Heart right ventricle (tissue), 16 donors: ENCODE data around the gene CLCNKA. TPM values are rescaled to one million over a fixed set of nuclear protein-coding genes. Genes with fewer than 3 reads are reported as not detected.

ENCODE experiments used
- ATAC-seq, 8 donors: fragments of 200-7000 bp; cut with Tn5 transposase; one replicate each; pipeline ENCODE4 v1.9.1; 2020; ENCODE audit warnings: mild to moderate bottlenecking in 8 of 8, moderate library complexity in 8 of 8, moderate number of reproducible peaks in 1 of 8
- DNase-seq, 2 donors: peaks; one replicate each; pipeline ENCODE4 v3.0.0-alpha.2; 2020
- H3K27ac ChIP-seq, 10 donors: fragments of 200-600 bp; sonication (generic) in 2 of 10; one replicate each; pipeline versions ENCODE4 v1.5.0 to v1.8.0; 2020 to 2022; ENCODE audit warnings: mild to moderate bottlenecking in 3 of 10
- H3K27me3 ChIP-seq, 7 donors: fragments of 200-600 bp; one replicate each; pipeline ENCODE4 v1.8.0; 2021 to 2022; ENCODE audit warnings: mild to moderate bottlenecking in 2 of 7
- H3K36me3 ChIP-seq, 9 donors: fragments of 200-600 bp; sonication (generic) in 1 of 9; one replicate each; pipeline versions ENCODE4 v1.5.0 to v1.8.0; 2020 to 2022; ENCODE audit warnings: mild to moderate bottlenecking in 2 of 9
- H3K4me1 ChIP-seq, 9 donors: fragments of 200-600 bp; sonication (generic) in 1 of 9; one replicate each; pipeline versions ENCODE4 v1.5.0 to v1.8.0; 2020 to 2022; ENCODE audit warnings: mild to moderate bottlenecking in 4 of 9
- H3K4me3 ChIP-seq, 10 donors: fragments of 200-600 bp; sonication (generic) in 2 of 10; one replicate each; pipeline versions ENCODE4 v1.5.0 to v1.8.0; 2020 to 2022; ENCODE audit warnings: mild to moderate bottlenecking in 7 of 10, moderate library complexity in 2 of 10
- H3K9me3 ChIP-seq, 11 donors: fragments of 200-600 bp in 10 of 11; sonication (generic) in 2 of 11; one replicate each; pipeline versions ENCODE4 v1.5.0 to v1.8.0; 2013 to 2022; ENCODE audit warnings: mild to moderate bottlenecking in 2 of 11, control low read depth in 1 of 11, moderate library complexity in 1 of 11
- CTCF ChIP-seq, 9 donors: fragments of 200-600 bp; sonication (generic) in 2 of 9; IDR thresholded peaks; one replicate each; pipeline versions ENCODE4 v1.5.0 to v1.8.0; 2021 to 2022; ENCODE audit warnings: antibody characterized with exemption in 9 of 9, mild to moderate bottlenecking in 5 of 9, moderate library complexity in 1 of 9
- whole genome bisulfite sequencing, 2 donors: extraction: QIAGEN DNeasy Blood & Tissue Kit; methylation state at CpG; one replicate each; pipeline ENCODE4 v1.1.7; 2013; ENCODE audit warnings: inconsistent platforms in 1 of 2; 5-methylcytosine and 5-hydroxymethylcytosine counted together
- intact Hi-C, 10 donors: fragments of 100-400 bp; cut with DNase I; formaldehyde crosslinking; loops; one replicate each; pipeline versions ENCODE4 v1.11.1 to v1.14.2; 2022
- polyA plus RNA-seq, 2 donors: library from polyadenylated mRNA; stranded (reverse); fragments of 200-250 nt; gene quantifications; one replicate each; pipeline ENCODE4 v1.2.3, GENCODE V29; 2013
- total RNA-seq, 10 donors: library from RNA; stranded (reverse); fragmentation: NEBNext Ultra II Directional in 3 of 10; extraction: Animal tissue kit (Norgen Biotek cat#: 25700) in 3 of 10; gene quantifications; one replicate each; pipeline versions ENCODE4 v1.2.1 to v1.2.4, GENCODE V29; 2021 to 2023
- donor health status: Arrhythmogenic right ventricular cardiomyopathy.
- donor health status: ischemic (EF 13 %, LVEDD 7.1; RV severe dilation, severe dysfunction).
- donor health status: healthy with polysubstance abuse.
- donor health status: DM: no; HTN: yes; CAD: no.
- donor health status: DM: no; HTN: no; CAD: no.
- donor health status: ischemic (EF 25% LVEDD 6.9; RV normal size, moderate dysfunction).
- donor health status: ischemic (EF 25% LVEDD 5.7; RV mildly dilated, moderate dysfunction).
- donor health status: healthy.
- donor health status: DM: yes; HTN: yes; CAD: no.
- donor health status: Ischemic cardiomyopathy.
- donor health status: ischemic (EF 35%, LVEDD 5.7; RV mildly dilated, moderate dysfunction).
- donor health status: nonischemic (EF 11% LVEDD 7.7; RV severe dilation, severe dysfunction).
- donor health status: DM: yes; HTN: yes; CAD: no.
- donor health status: PGD.
- donor health status: ischemic (EF 29% LVEDD 5.4; RV normal size, mild dysfunction).
- donor health status: nonischemic (EF 23%, LVEDD 6.1; RV moderate dilation, normal function).

CLCNKA gene
- total and polyA plus RNA-seq, 12 donors = 0.19 to 1.0 (median 0.35) TPM; not detected in 1

- Histone ChIP-seq H3K27ac (no peak overlapping the region), H3K36me3 (no peaks in the 10 kb centered on the region), H3K4me3 (no peak overlapping the region), H3K27me3 (peaks cover 0 to 35% (median 6%) of the 10 kb centered on the region in 7 donors), H3K4me1 (peaks cover 19 to 63% (median 38%) of the 10 kb centered on the region in 9 donors), H3K9me3 (no peaks in the 10 kb centered on the region)
- TF ChIP-seq CTCF (IDR thresholded peaks at IDR 0.05) = no peak
- ATAC-seq (no peak), DNase-seq (no peak)
- WGBS, 2 donors = 78 to 81% methylated on average over 5 of the region's 5 CpGs
- intact Hi-C loops = loop anchor here in 3 of 10 donors (5.0 to 10.0 kb wide), 2 partner anchors 293 to 295 kb away; partner anchors contain the start of gene SZRD1 (in 3 of the 3)
These were observed 50.3 kb downstream of the CLCNKA start for GRCh38 chr1:16072095-16072494.

GRCh38 chr1:16072616-16073484 is 51.0 kb downstream of the CLCNKA start:
- intact Hi-C loops = loop anchor here in 3 of 10 donors (5.0 to 10.0 kb wide), 2 partner anchors 292 to 294 kb away; partner anchors contain the start of gene SZRD1 (in 3 of the 3)

GRCh38 chr1:16073490-16074119 is 51.8 kb downstream of the CLCNKA start, which contains the start of gene FAM131C:
Gene FAM131C, minus strand, starts transcription at chr1:16073651. Its CDS starts 209 bp downstream, at chr1:16073442.
- no peak within 1 kb of the TSS for H3K27ac ChIP-seq

More at GRCh38 chr1:16072616-16073484, 51.0 kb downstream of the CLCNKA start:
- ATAC-seq = no peak
- Histone ChIP-seq H3K4me1 (peaks cover 13 to 58% (median 38%) of the 10 kb centered on the region in 9 donors), H3K9me3 (no peaks in the 10 kb centered on the region), H3K27ac (no peak overlapping the region), H3K4me3 (peak overlapping the region; percentile 18 to 48 (median 40)), H3K36me3 (no peaks in the 10 kb centered on the region), H3K27me3 (peaks cover 0 to 35% (median 6%) of the 10 kb centered on the region in 7 donors)
- 7 to 13% methylated on average over 36 to 49 of the region's 49 CpGs for WGBS, 2 donors
- TF ChIP-seq CTCF (IDR thresholded peaks at IDR 0.05) = peak in 1 of 9 donors; percentile 14
- DNase-seq = no peak

More at GRCh38 chr1:16073490-16074119, 51.8 kb downstream of the CLCNKA start, which contains the start of gene FAM131C:
- peak in 8 of 9 donors; percentile 11 to 72 (median 34) for TF ChIP-seq CTCF (IDR thresholded peaks at IDR 0.05)
- intact Hi-C loops = loop anchor here in 3 of 10 donors (5.0 to 10.0 kb wide), 2 partner anchors 291 to 294 kb away; partner anchors contain the start of gene SZRD1 (in 3 of the 3)
- H3K4me3 ChIP-seq = peak within 1 kb of the TSS; percentile 18 to 48 (median 40)
- no peaks in the 10 kb centered on the region for H3K36me3 ChIP-seq
- peaks cover 7 to 50% (median 31%) of the 10 kb centered on the region in 9 donors for H3K4me1 ChIP-seq
- 3% methylated on average over 31 to 54 of the region's 54 CpGs for WGBS, 2 donors
- no peaks in the 10 kb centered on the region for H3K9me3 ChIP-seq
- DNase-seq (no peak), ATAC-seq (peak in 2 of 8 donors; percentile 19 to 42)
- H3K27me3 ChIP-seq = peaks cover 0 to 35% (median 6%) of the 10 kb centered on the region in 7 donors
